ENCODE data around the gene STK24. TPM values are rescaled to one million over a fixed set of nuclear protein-coding genes. Genes with fewer than 3 reads are reported as not detected.

Gene STK24
- polyA plus RNA-seq, 3 donors, result 14.2 to 59.8 (median 28.9) TPM

- no peak overlapping the region for H3K4me3 Mint-ChIP-seq
- H3K79me2 ChIP-seq (ENCODE audit: insufficient read depth, low read length), result peaks cover 98% of the 10 kb centered on the region
- H4K20me1 ChIP-seq (ENCODE audit: insufficient read depth, low read length), result peaks cover 99% of the 10 kb centered on the region
- peaks cover 0 to 1% (median 0%) of the 10 kb centered on the region in 3 donors for H3K27me3 Mint-ChIP-seq (ENCODE audit: low read depth in 3 of 3)
- no peak overlapping the region for H3K27ac ChIP-seq (ENCODE audit: low read depth in 1 of 2, low read length in 2 of 2)
- WGBS (ENCODE audit: insufficient coverage), result 95% methylated on average over 3 of the region's 6 CpGs
- peaks cover 17 to 19% of the 10 kb centered on the region in 2 donors for H3K4me1 ChIP-seq (ENCODE audit: control insufficient read depth in 1 of 2, insufficient read depth in 2 of 2, low read length in 2 of 2)
- intact Hi-C loops (cut with micrococcal nuclease), result no loop called here
- peaks cover 34 to 38% of the 10 kb centered on the region in 2 donors for H3K36me3 Mint-ChIP-seq
- no peaks in the 10 kb centered on the region for H3K9me3 Mint-ChIP-seq
- no peaks in the 10 kb centered on the region for H3K27me3 ChIP-seq (ENCODE audit: control insufficient read depth in 2 of 2, insufficient read depth in 2 of 2, low read length in 2 of 2)
- no peak overlapping the region for H2AFZ ChIP-seq (ENCODE audit: insufficient read depth, low read depth, low read length, poor library complexity, severe bottlenecking)
- H3K9ac ChIP-seq (ENCODE audit: insufficient read depth, low read length, poor library complexity, severe bottlenecking), result no peak overlapping the region
- H3K4me3 ChIP-seq (replicated peaks in 1 of 3; ENCODE audit: low read depth in 2 of 3, low read length in 3 of 3), result no peak overlapping the region
- no peaks in the 10 kb centered on the region for H3K9me3 ChIP-seq (replicated peaks in 1 of 2; ENCODE audit: control insufficient read depth in 1 of 2, insufficient read depth in 1 of 2, low read length in 2 of 2)
- peaks cover 6 to 20% of the 10 kb centered on the region in 2 donors for H3K36me3 ChIP-seq (replicated peaks in 1 of 2; ENCODE audit: control insufficient read depth in 1 of 2, insufficient read depth in 2 of 2, low read length in 2 of 2)
- no peak overlapping the region for H3K27ac Mint-ChIP-seq
- H3K4me1 Mint-ChIP-seq, result peaks cover 35% of the 10 kb centered on the region
- no peak for TF ChIP-seq CTCF (IDR thresholded peaks at IDR 0.05)
- H3K4me2 ChIP-seq (replicated peaks; ENCODE audit: extremely low read depth, low read length, poor library complexity, severe bottlenecking), result no peak overlapping the region
- no peak for DNase-seq
Measured at GRCh38 chr13:98537740-98538139, 39.2 kb downstream of the STK24 start.

GRCh38 chr13:98537306-98537705, 39.6 kb downstream of the STK24 start:
- H2AFZ ChIP-seq (ENCODE audit: insufficient read depth, low read depth, low read length, poor library complexity, severe bottlenecking), result no peak overlapping the region
- peaks cover 99% of the 10 kb centered on the region for H4K20me1 ChIP-seq (ENCODE audit: insufficient read depth, low read length)
- H3K27me3 Mint-ChIP-seq (ENCODE audit: low read depth in 3 of 3), result peaks cover 0 to 1% (median 0%) of the 10 kb centered on the region in 3 donors
- 98% methylated on average over 11 of the region's 14 CpGs for WGBS (ENCODE audit: insufficient coverage)
- H3K4me3 ChIP-seq (replicated peaks in 1 of 3; ENCODE audit: low read depth in 2 of 3, low read length in 3 of 3), result no peak overlapping the region
- H3K36me3 Mint-ChIP-seq, result peaks cover 34 to 38% of the 10 kb centered on the region in 2 donors
- H3K4me2 ChIP-seq (replicated peaks; ENCODE audit: extremely low read depth, low read length, poor library complexity, severe bottlenecking), result no peak overlapping the region
- peaks cover 98% of the 10 kb centered on the region for H3K79me2 ChIP-seq (ENCODE audit: insufficient read depth, low read length)
- peaks cover 31% of the 10 kb centered on the region for H3K4me1 Mint-ChIP-seq
- peaks cover 6 to 20% of the 10 kb centered on the region in 2 donors for H3K36me3 ChIP-seq (replicated peaks in 1 of 2; ENCODE audit: control insufficient read depth in 1 of 2, insufficient read depth in 2 of 2, low read length in 2 of 2)
- H3K9me3 Mint-ChIP-seq, result no peaks in the 10 kb centered on the region
- H3K4me1 ChIP-seq (ENCODE audit: control insufficient read depth in 1 of 2, insufficient read depth in 2 of 2, low read length in 2 of 2), result peaks cover 13 to 15% of the 10 kb centered on the region in 2 donors
- no peaks in the 10 kb centered on the region for H3K27me3 ChIP-seq (ENCODE audit: control insufficient read depth in 2 of 2, insufficient read depth in 2 of 2, low read length in 2 of 2)
- no peak for DNase-seq
- H3K4me3 Mint-ChIP-seq, result no peak overlapping the region
- H3K9me3 ChIP-seq (replicated peaks in 1 of 2; ENCODE audit: control insufficient read depth in 1 of 2, insufficient read depth in 1 of 2, low read length in 2 of 2), result no peaks in the 10 kb centered on the region
- H3K27ac Mint-ChIP-seq, result peak overlapping the region in 3 of 7 donors; percentile 37 to 63 (median 59)
- H3K27ac ChIP-seq (ENCODE audit: low read depth in 1 of 2, low read length in 2 of 2), result no peak overlapping the region
- TF ChIP-seq CTCF (IDR thresholded peaks at IDR 0.05), result no peak
- no peak overlapping the region for H3K9ac ChIP-seq (ENCODE audit: insufficient read depth, low read length, poor library complexity, severe bottlenecking)
- intact Hi-C loops (cut with micrococcal nuclease), result no loop called here
